HPDE6-E6E7 (cell line): ENCODE results near the gene SKIL.

Source experiments
- DNase-seq: peaks from one replicate; pipeline ENCODE4 v3.0.0; 2011; ENCODE audit warnings: missing footprints; ENCODE audit errors: extremely low spot score

SKIL gene

GRCh38 chr3:170397685-170398084, 40.2 kb downstream of the SKIL start:
- DNase-seq: no peak

- no peak for DNase-seq
Measured at GRCh38 chr3:170405101-170405500, 47.6 kb downstream of the SKIL start.

- no peak for DNase-seq
Measured at GRCh38 chr3:170410428-170411029, 53.0 kb downstream of the SKIL start.

- DNase-seq: no peak
Measured at GRCh38 chr3:170413291-170413690, 55.8 kb downstream of the SKIL start.

- DNase-seq: no peak
Measured at GRCh38 chr3:170414202-170414663, 56.7 kb downstream of the SKIL start.

GRCh38 chr3:170417090-170417489, 59.6 kb downstream of the SKIL start:
- DNase-seq: no peak

- no peak for DNase-seq
Measured at GRCh38 chr3:170418422-170419398, 61.2 kb downstream of the SKIL start, which contains the start of gene CLDN11. Gene CLDN11 (plus strand): TSS chr3:170418868. CDS start chr3:170419067, 199 bp downstream.

- no peak for DNase-seq
Measured at GRCh38 chr3:170419557-170420087, 62.1 kb downstream of the SKIL start.

- no peak for DNase-seq
Measured at GRCh38 chr3:170420307-170420821, 62.8 kb downstream of the SKIL start.

GRCh38 chr3:170421111-170421641, 63.7 kb downstream of the SKIL start:
- DNase-seq: no peak

- DNase-seq: no peak
Measured at GRCh38 chr3:170421758-170422157, 64.2 kb downstream of the SKIL start.

GRCh38 chr3:170423001-170423615, 65.6 kb downstream of the SKIL start:
- no peak for DNase-seq

- DNase-seq: no peak
Measured at GRCh38 chr3:170424879-170425278, 67.4 kb downstream of the SKIL start.

- no peak for DNase-seq
Measured at GRCh38 chr3:170425491-170426239, 68.2 kb downstream of the SKIL start.

- no peak for DNase-seq
Measured at GRCh38 chr3:170426240-170426797, 68.8 kb downstream of the SKIL start.

GRCh38 chr3:170428095-170428494, 70.6 kb downstream of the SKIL start:
- no peak for DNase-seq

- no peak for DNase-seq
Measured at GRCh38 chr3:170429050-170429449, 71.5 kb downstream of the SKIL start.

GRCh38 chr3:170431054-170431453, 73.5 kb downstream of the SKIL start:
- no peak for DNase-seq

- no peak for DNase-seq
Measured at GRCh38 chr3:170432416-170432815, 74.9 kb downstream of the SKIL start.

GRCh38 chr3:170436697-170437096, 79.2 kb downstream of the SKIL start:
- DNase-seq: no peak

- DNase-seq: no peak
Measured at GRCh38 chr3:170437176-170437575, 79.7 kb downstream of the SKIL start.
